GM13977 (cell line): Measurements from ENCODE around the gene SNAP29.

Experiments
- DNase-seq: peaks from one replicate; pipeline ENCODE4 v3.0.0; 2012; ENCODE audit warnings: low spot score
- in situ Hi-C: fragments of 300-500 bp; cut with MboI; formaldehyde crosslinking; loops from one replicate; pipeline ENCODE4 v1.12.0; 2022; ENCODE audit warnings: low sequenced_read_pairs, low pct_unique_long_range_greater_than_20kb, mixed read lengths, inconsistent platforms; ENCODE audit not compliant: unreplicated experiment
- TF ChIP-seq, protein P1 (sequence below): IDR thresholded peaks from 2 replicates; pipeline ENCODE4 v1.5.1; 2012; ENCODE audit warnings: mild to moderate bottlenecking, control low read depth; ENCODE audit not compliant: insufficient read depth; ENCODE audit errors: extremely low read depth, missing control alignments

SNAP29 gene

DNA sequence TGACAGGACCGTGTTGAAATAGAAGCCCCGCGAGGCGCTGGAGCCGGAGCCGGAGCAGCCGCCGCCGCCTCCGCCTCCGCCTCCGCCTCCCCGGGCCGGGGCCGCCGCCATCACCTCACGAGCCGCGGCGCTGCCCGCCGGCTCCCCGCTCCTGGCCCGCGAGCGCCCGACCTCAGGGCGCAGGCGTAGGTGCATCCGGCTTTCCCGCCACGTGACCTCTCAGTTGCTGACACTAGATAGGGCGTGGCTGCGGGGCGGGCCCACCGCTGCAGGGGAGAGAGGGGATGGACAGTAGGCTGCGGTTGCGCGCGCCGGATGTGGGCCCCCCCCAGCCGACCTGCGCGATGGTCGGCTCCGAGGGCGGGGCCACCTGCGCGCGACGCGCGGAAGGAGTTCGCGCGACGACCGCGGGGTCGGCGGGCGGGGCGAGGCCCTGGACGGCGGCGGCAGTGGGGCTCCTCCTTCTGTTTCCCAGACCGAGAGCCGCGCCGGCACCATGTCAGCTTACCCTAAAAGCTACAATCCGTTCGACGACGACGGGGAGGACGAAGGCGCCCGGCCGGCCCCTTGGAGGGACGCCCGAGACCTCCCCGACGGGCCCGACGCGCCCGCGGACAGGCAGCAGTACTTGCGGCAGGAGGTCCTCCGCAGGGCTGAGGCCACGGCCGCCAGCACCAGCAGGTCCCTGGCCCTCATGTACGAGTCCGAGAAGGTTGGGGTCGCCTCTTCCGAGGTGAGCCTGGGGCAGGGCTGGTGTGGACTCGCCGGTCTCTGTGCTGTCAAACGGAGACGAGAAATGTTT is at the start of gene SNAP29, which contains the start of gene PI4KA:
Gene SNAP29 (plus strand): TSS at position 393 of the 802 bp plus-strand sequence. CDS start 104 bp downstream, at position 497.
Gene PI4KA (minus strand): TSS at position 197 of the 802 bp plus-strand sequence. CDS start 86 bp downstream, at position 111.
- TF ChIP-seq, protein P1, sequence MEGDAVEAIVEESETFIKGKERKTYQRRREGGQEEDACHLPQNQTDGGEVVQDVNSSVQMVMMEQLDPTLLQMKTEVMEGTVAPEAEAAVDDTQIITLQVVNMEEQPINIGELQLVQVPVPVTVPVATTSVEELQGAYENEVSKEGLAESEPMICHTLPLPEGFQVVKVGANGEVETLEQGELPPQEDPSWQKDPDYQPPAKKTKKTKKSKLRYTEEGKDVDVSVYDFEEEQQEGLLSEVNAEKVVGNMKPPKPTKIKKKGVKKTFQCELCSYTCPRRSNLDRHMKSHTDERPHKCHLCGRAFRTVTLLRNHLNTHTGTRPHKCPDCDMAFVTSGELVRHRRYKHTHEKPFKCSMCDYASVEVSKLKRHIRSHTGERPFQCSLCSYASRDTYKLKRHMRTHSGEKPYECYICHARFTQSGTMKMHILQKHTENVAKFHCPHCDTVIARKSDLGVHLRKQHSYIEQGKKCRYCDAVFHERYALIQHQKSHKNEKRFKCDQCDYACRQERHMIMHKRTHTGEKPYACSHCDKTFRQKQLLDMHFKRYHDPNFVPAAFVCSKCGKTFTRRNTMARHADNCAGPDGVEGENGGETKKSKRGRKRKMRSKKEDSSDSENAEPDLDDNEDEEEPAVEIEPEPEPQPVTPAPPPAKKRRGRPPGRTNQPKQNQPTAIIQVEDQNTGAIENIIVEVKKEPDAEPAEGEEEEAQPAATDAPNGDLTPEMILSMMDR: no peak
- DNase-seq: peak; percentile 100
- in situ Hi-C loops: no loop called here

DNA sequence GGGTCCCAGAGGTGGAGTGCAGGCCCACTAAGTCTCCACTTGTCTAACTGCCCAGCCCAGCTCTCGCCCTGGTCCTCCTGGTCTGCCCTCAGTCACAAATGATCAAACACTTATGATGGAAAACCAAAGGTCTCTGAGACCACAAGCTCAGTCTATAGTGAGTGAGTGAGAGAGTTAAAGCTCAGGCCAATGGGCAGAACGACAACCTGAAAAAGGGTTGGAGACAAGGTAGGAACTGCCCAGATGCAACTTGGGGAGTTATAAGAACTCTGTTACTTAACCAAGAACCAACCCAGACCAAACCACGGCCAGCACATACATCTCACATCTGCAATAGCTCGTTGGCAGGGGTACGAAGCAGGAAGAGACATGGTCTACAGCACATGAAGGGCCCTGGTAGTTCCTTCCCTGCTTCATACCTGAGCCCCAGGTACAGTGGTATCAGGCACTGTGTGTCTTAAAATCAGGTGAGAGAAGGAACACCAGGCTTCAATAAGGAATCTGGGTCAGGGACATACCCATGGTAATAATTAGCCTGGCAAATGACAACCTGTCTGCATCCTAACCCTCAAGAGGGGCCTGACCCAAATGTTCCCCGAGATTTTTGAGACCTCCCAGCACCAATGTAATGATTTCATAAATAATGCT is 49.1 kb upstream of the SNAP29 start:
- in situ Hi-C loops: no loop called here
- TF ChIP-seq, protein P1: no peak
- DNase-seq: no peak

DNA sequence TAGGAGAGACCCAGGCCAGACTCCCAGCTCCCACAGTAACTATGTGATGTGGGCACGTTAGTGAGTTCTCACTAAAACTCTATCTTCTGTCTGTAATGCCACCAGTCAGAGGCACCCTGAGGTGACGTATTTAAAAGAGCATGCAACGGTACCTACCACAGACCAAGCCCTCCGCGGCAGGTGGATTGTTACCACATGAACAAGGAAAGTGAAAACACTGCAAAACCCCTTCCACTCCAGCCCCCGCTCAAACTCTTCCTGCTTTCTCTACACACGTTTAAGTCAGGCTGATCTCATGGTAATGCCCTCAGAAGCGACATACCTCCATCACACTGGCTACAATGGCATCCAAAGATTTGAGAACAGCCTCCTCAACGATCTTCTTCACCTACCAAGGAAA is 48.2 kb upstream of the SNAP29 start:
- TF ChIP-seq, protein P1: no peak
- DNase-seq: no peak
- in situ Hi-C loops: no loop called here

DNA sequence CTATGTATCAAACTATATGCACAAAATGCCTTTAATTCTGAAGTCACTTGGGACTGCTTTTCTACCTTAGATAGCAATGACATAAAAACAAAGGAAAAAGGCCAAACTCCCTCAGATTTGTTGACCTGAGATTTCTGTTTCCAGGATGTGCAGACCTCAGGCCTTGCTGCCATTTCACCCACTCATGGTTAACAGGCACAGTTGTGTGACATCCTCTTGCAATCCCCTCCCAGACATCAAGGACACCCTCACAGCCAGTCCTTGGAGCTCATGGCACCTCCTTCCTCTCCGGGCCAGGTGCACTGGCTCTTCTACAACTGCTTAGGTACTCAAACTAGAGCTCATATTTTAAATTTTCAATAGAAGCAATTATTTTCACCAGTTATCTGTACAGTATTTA is 47.6 kb upstream of the SNAP29 start:
- in situ Hi-C loops: no loop called here

DNA sequence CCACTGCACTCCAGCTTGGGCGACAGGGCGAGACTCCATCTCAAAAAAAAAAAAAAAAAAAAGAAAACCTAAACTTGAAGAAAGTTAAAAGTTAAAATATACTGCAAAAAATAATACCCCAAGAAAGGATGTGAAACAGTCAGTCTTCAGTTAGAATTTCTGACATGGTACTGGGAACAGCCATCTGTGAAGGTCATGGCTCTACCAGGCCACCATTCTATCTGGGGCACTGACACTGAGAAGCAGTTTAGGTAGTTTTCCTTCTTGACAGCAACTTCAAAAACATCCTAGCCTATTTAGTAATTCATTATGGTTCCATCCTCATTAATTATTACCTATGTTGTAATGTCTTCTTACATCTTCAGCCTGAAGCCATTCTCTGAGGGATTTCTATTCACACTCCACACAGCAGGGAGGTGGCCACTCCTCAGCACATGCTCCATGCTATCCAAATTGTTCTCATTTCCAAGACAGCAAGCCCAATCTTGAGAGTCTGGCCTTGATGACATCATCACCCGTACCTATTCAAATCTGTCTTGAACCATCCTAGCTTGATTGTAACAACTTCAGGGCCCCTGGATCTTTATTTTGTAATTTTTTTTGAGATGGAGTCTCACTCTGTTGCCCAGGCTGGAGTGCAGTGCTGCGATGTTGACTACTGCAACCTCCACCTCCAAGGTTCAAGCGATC is 46.7 kb upstream of the SNAP29 start:
- no peak for DNase-seq
- in situ Hi-C loops: no loop called here
- TF ChIP-seq, protein P1: no peak

More for the DNA sequence above, 47.6 kb upstream of the SNAP29 start:
- TF ChIP-seq, protein P1: no peak
- DNase-seq: no peak

DNA sequence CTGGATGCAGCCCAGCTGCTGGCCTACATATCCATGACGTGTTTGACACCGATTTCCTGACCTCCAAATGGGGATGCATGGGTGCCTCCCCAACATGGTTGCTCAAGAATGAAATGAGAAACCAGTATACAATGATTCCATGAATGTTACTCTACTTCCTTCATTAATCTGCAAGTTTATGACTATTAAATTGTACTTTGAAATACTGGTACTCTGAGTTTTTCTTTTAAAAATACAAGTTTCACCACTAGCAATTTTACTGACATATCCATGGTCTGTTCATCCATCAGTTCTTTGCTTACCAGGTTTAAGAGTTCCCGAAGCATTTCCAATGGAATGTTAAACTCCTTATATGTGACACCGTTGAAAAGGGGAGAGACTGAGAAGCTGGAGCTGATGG is 45.8 kb upstream of the SNAP29 start:
- no peak for DNase-seq
- TF ChIP-seq, protein P1: no peak
- in situ Hi-C loops: no loop called here
